HEK293 (cell line): ENCODE measurements around the gene SCNN1A.

Experiments
- MZF1 ChIP-seq: fragments of 450-650 bp; formaldehyde crosslinking; IDR thresholded peaks from 2 replicates; pipeline ENCODE4 v1.5.1; 2017; ENCODE audit warnings: missing biosample characterization, missing genetic modification characterization, borderline replicate concordance
- PRDM1 ChIP-seq: fragments of 450-650 bp; formaldehyde crosslinking; IDR thresholded peaks from 2 replicates; pipeline ENCODE4; 2016; ENCODE audit warnings: missing biosample characterization, missing genetic modification characterization
- SETDB1 ChIP-seq: IDR thresholded peaks from one replicate; pipeline ENCODE4 v1.6.1; 2017; ENCODE audit warnings: mild to moderate bottlenecking, low read length, moderate library complexity, mixed read lengths; ENCODE audit not compliant: insufficient read length
- ZBTB49 ChIP-seq: fragments of 450-650 bp; formaldehyde crosslinking; IDR thresholded peaks from 2 replicates; pipeline ENCODE4 v1.5.1; 2016; ENCODE audit warnings: missing biosample characterization, missing genetic modification characterization, low read depth
- ZBTB8A ChIP-seq: fragments of 450-650 bp; formaldehyde crosslinking; IDR thresholded peaks from 2 replicates; pipeline ENCODE4 v1.5.1; 2016; ENCODE audit warnings: missing biosample characterization, missing genetic modification characterization
- ZFP41 ChIP-seq: fragments of 450-650 bp; formaldehyde crosslinking; IDR thresholded peaks from 2 replicates; pipeline ENCODE4 v1.5.1; 2016; ENCODE audit warnings: missing biosample characterization, missing genetic modification characterization, borderline replicate concordance
- ZNF146 ChIP-seq: fragments of 450-650 bp; formaldehyde crosslinking; IDR thresholded peaks from 2 replicates; pipeline ENCODE4 v1.5.1; 2016; ENCODE audit warnings: missing biosample characterization, missing genetic modification characterization
- ZNF404 ChIP-seq: fragments of 450-650 bp; formaldehyde crosslinking; IDR thresholded peaks from 2 replicates; pipeline ENCODE4 v1.5.1; 2017; ENCODE audit warnings: missing biosample characterization, missing genetic modification characterization
- ZNF510 ChIP-seq: fragments of 450-650 bp; formaldehyde crosslinking; IDR thresholded peaks from 2 replicates; pipeline ENCODE4 v1.5.1; 2018; ENCODE audit warnings: mild to moderate bottlenecking, missing genetic modification characterization, missing biosample characterization; ENCODE audit not compliant: insufficient replicate concordance
- ZNF544 ChIP-seq: fragments of 450-650 bp; formaldehyde crosslinking; IDR thresholded peaks from 2 replicates; pipeline ENCODE4 v1.5.0; 2017; ENCODE audit warnings: missing biosample characterization, missing genetic modification characterization
- TF ChIP-seq, protein P1 (sequence below): fragments of 450-650 bp; formaldehyde crosslinking; IDR thresholded peaks from 2 replicates; pipeline ENCODE4 v1.5.1; 2016; ENCODE audit warnings: missing biosample characterization, missing genetic modification characterization
- TF ChIP-seq, protein P2 (sequence below): fragments of 450-650 bp; formaldehyde crosslinking; IDR thresholded peaks from 2 replicates; pipeline ENCODE4 v1.5.1; 2016; ENCODE audit warnings: missing biosample characterization, missing genetic modification characterization
- TF ChIP-seq, protein P3 (sequence below): fragments of 450-650 bp; formaldehyde crosslinking; conservative IDR thresholded peaks from 2 replicates; pipeline ENCODE4 v1.5.1; 2016; ENCODE audit warnings: low read depth, missing biosample characterization, missing genetic modification characterization
- TF ChIP-seq, protein P4 (sequence below): fragments of 450-650 bp; formaldehyde crosslinking; IDR thresholded peaks from 2 replicates; pipeline ENCODE4 v1.5.1; 2016; ENCODE audit warnings: missing biosample characterization, missing genetic modification characterization

GRCh38 chr12:6399884-6400644 is 24.7 kb upstream of the SCNN1A start:
- TF ChIP-seq, protein P1, sequence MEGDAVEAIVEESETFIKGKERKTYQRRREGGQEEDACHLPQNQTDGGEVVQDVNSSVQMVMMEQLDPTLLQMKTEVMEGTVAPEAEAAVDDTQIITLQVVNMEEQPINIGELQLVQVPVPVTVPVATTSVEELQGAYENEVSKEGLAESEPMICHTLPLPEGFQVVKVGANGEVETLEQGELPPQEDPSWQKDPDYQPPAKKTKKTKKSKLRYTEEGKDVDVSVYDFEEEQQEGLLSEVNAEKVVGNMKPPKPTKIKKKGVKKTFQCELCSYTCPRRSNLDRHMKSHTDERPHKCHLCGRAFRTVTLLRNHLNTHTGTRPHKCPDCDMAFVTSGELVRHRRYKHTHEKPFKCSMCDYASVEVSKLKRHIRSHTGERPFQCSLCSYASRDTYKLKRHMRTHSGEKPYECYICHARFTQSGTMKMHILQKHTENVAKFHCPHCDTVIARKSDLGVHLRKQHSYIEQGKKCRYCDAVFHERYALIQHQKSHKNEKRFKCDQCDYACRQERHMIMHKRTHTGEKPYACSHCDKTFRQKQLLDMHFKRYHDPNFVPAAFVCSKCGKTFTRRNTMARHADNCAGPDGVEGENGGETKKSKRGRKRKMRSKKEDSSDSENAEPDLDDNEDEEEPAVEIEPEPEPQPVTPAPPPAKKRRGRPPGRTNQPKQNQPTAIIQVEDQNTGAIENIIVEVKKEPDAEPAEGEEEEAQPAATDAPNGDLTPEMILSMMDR (tag by site-specific recombination): no peak
- TF ChIP-seq ZFP41 (tag by site-specific recombination) (no peak), ZBTB8A (no peak), ZNF544 (tag by site-specific recombination) (no peak), ZBTB49 (tag by site-specific recombination) (no peak), ZNF146 (tag by site-specific recombination) (no peak), SETDB1 (no peak), ZNF404 (tag by site-specific recombination) (no peak), MZF1 (tag by site-specific recombination) (no peak), PRDM1 (tag by site-specific recombination) (no peak), ZNF510 (no peak)
- TF ChIP-seq, protein P2, sequence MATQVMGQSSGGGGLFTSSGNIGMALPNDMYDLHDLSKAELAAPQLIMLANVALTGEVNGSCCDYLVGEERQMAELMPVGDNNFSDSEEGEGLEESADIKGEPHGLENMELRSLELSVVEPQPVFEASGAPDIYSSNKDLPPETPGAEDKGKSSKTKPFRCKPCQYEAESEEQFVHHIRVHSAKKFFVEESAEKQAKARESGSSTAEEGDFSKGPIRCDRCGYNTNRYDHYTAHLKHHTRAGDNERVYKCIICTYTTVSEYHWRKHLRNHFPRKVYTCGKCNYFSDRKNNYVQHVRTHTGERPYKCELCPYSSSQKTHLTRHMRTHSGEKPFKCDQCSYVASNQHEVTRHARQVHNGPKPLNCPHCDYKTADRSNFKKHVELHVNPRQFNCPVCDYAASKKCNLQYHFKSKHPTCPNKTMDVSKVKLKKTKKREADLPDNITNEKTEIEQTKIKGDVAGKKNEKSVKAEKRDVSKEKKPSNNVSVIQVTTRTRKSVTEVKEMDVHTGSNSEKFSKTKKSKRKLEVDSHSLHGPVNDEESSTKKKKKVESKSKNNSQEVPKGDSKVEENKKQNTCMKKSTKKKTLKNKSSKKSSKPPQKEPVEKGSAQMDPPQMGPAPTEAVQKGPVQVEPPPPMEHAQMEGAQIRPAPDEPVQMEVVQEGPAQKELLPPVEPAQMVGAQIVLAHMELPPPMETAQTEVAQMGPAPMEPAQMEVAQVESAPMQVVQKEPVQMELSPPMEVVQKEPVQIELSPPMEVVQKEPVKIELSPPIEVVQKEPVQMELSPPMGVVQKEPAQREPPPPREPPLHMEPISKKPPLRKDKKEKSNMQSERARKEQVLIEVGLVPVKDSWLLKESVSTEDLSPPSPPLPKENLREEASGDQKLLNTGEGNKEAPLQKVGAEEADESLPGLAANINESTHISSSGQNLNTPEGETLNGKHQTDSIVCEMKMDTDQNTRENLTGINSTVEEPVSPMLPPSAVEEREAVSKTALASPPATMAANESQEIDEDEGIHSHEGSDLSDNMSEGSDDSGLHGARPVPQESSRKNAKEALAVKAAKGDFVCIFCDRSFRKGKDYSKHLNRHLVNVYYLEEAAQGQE (tag by site-specific recombination): no peak
- TF ChIP-seq, protein P3, sequence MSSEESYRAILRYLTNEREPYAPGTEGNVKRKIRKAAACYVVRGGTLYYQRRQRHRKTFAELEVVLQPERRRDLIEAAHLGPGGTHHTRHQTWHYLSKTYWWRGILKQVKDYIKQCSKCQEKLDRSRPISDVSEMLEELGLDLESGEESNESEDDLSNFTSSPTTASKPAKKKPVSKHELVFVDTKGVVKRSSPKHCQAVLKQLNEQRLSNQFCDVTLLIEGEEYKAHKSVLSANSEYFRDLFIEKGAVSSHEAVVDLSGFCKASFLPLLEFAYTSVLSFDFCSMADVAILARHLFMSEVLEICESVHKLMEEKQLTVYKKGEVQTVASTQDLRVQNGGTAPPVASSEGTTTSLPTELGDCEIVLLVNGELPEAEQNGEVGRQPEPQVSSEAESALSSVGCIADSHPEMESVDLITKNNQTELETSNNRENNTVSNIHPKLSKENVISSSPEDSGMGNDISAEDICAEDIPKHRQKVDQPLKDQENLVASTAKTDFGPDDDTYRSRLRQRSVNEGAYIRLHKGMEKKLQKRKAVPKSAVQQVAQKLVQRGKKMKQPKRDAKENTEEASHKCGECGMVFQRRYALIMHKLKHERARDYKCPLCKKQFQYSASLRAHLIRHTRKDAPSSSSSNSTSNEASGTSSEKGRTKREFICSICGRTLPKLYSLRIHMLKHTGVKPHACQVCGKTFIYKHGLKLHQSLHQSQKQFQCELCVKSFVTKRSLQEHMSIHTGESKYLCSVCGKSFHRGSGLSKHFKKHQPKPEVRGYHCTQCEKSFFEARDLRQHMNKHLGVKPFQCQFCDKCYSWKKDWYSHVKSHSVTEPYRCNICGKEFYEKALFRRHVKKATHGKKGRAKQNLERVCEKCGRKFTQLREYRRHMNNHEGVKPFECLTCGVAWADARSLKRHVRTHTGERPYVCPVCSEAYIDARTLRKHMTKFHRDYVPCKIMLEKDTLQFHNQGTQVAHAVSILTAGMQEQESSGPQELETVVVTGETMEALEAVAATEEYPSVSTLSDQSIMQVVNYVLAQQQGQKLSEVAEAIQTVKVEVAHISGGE (tag by site-specific recombination): no peak
- TF ChIP-seq, protein P4, sequence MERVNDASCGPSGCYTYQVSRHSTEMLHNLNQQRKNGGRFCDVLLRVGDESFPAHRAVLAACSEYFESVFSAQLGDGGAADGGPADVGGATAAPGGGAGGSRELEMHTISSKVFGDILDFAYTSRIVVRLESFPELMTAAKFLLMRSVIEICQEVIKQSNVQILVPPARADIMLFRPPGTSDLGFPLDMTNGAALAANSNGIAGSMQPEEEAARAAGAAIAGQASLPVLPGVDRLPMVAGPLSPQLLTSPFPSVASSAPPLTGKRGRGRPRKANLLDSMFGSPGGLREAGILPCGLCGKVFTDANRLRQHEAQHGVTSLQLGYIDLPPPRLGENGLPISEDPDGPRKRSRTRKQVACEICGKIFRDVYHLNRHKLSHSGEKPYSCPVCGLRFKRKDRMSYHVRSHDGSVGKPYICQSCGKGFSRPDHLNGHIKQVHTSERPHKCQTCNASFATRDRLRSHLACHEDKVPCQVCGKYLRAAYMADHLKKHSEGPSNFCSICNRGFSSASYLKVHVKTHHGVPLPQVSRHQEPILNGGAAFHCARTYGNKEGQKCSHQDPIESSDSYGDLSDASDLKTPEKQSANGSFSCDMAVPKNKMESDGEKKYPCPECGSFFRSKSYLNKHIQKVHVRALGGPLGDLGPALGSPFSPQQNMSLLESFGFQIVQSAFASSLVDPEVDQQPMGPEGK (tag by site-specific recombination): no peak
